HepG2 (cell line): ENCODE results near the gene DAB2IP. TPM values are rescaled to one million over a fixed set of nuclear protein-coding genes. Genes with fewer than 3 reads are reported as not detected.

Source experiments
- ATF7 ChIP-seq, 2 experiments: fragments of 450-650 bp in 1 of 2; sonication (generic) in 1 of 2; formaldehyde crosslinking in 1 of 2; IDR thresholded peaks; 2 replicates each; pipeline versions ENCODE4 v1.4.0 to v1.6.1; 2016 to 2020; ENCODE audit warnings: antibody characterized with exemption in 1 of 2, mild to moderate bottlenecking in 1 of 2, missing genetic modification reagents in 1 of 2
- HDAC1 ChIP-seq: sonication (generic); formaldehyde crosslinking; IDR thresholded peaks from 2 replicates; pipeline ENCODE4 v1.5.1; 2020; ENCODE audit warnings: mild to moderate bottlenecking, missing genetic modification reagents
- HOXA9 ChIP-seq: sonication (generic); formaldehyde crosslinking; IDR thresholded peaks from 2 replicates; pipeline ENCODE4 v1.8.1; 2022; ENCODE audit warnings: missing genetic modification reagents, mild to moderate bottlenecking, moderate library complexity, borderline replicate concordance
- RARA ChIP-seq: IDR thresholded peaks from 2 replicates; pipeline ENCODE4 v1.6.1; 2016; ENCODE audit warnings: missing genetic modification reagents, missing compliant biosample characterization
- SMARCE1 ChIP-seq: fragments of 450-650 bp; IDR thresholded peaks from 2 replicates; pipeline ENCODE4 v1.6.1; 2017; ENCODE audit warnings: borderline replicate concordance
- SRY ChIP-seq: sonication (generic); formaldehyde crosslinking; IDR thresholded peaks from 2 replicates; pipeline ENCODE4 v1.8.0; 2022; ENCODE audit warnings: mild to moderate bottlenecking, missing genetic modification reagents
- SSRP1 ChIP-seq: IDR thresholded peaks from 2 replicates; pipeline ENCODE4 v1.6.1; 2016; ENCODE audit warnings: control low read depth
- TBX3 ChIP-seq: fragments of 450-650 bp; IDR thresholded peaks from 2 replicates; pipeline ENCODE4 v1.6.1; 2017; ENCODE audit warnings: antibody characterized with exemption, mild to moderate bottlenecking, inconsistent platforms, borderline replicate concordance
- WIZ ChIP-seq: sonication (generic); formaldehyde crosslinking; IDR thresholded peaks from 2 replicates; pipeline ENCODE4 v1.5.1; 2020; ENCODE audit warnings: mild to moderate bottlenecking, missing genetic modification reagents
- ZBTB14 ChIP-seq: sonication (generic); formaldehyde crosslinking; IDR thresholded peaks from 2 replicates; pipeline ENCODE4 v1.4.0; 2020; ENCODE audit warnings: missing genetic modification reagents
- ZNF740 ChIP-seq: sonication (generic); formaldehyde crosslinking; IDR thresholded peaks from 2 replicates; pipeline ENCODE4 v1.4.0; 2020; ENCODE audit warnings: missing genetic modification reagents
- ZNF784 ChIP-seq: sonication (generic); formaldehyde crosslinking; IDR thresholded peaks from 2 replicates; pipeline ENCODE4 v1.5.1; 2020; ENCODE audit warnings: missing genetic modification reagents, mild to moderate bottlenecking, borderline replicate concordance
- polyA plus RNA-seq, 8 experiments: library from polyadenylated mRNA; depleted of rRNA in 3 of 8; stranded (reverse) in 7 of 8; unstranded in 1 of 8; fragments of >200 nt; fragmentation: Illumina TruSeq in 4 of 8; extraction: Trizol in 4 of 8; gene quantifications; 2 replicates each; pipeline versions ENCODE4 v1.2.1 to v1.2.3, GENCODE V29; 2011 to 2016; ENCODE audit warnings: low read depth in 4 of 8, missing spikeins in 1 of 8, mixed read lengths in 1 of 8; ENCODE audit not compliant: insufficient read depth in 1 of 8
- total RNA-seq, 5 experiments: library from RNA; depleted of rRNA; stranded (reverse); fragments of >200 nt; fragmentation: Illumina TruSeq; extraction: Trizol; gene quantifications; 2 replicates each; pipeline ENCODE4 v1.2.3, GENCODE V29; 2016; ENCODE audit warnings: low read depth in 1 of 5
- TF ChIP-seq, protein P1 (sequence below): sonication (generic); formaldehyde crosslinking; IDR thresholded peaks from 2 replicates; pipeline ENCODE4 v1.4.0; 2020; ENCODE audit warnings: missing genetic modification reagents

DAB2IP gene
- total and polyA plus RNA-seq, 2 of the 13 experiments (the other 11 are each of a cell fraction or from before 2014, with no cell fraction given): 25.3 to 37.9 TPM

GRCh38 chr9:121709798-121710197, 58.4 kb downstream of the DAB2IP start (continued):
- TF ChIP-seq, protein P1, sequence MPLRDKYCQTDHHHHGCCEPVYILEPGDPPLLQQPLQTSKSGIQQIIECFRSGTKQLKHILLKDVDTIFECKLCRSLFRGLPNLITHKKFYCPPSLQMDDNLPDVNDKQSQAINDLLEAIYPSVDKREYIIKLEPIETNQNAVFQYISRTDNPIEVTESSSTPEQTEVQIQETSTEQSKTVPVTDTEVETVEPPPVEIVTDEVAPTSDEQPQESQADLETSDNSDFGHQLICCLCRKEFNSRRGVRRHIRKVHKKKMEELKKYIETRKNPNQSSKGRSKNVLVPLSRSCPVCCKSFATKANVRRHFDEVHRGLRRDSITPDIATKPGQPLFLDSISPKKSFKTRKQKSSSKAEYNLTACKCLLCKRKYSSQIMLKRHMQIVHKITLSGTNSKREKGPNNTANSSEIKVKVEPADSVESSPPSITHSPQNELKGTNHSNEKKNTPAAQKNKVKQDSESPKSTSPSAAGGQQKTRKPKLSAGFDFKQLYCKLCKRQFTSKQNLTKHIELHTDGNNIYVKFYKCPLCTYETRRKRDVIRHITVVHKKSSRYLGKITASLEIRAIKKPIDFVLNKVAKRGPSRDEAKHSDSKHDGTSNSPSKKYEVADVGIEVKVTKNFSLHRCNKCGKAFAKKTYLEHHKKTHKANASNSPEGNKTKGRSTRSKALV (CRISPR knock-in tag): no peak
- TF ChIP-seq ZNF784 (CRISPR knock-in tag): no peak
- TF ChIP-seq TBX3: no peak
- no peak for TF ChIP-seq WIZ (CRISPR knock-in tag)
- TF ChIP-seq HDAC1 (CRISPR knock-in tag): no peak
- no peak for TF ChIP-seq SMARCE1
- TF ChIP-seq ZNF740 (CRISPR knock-in tag): no peak
- no peak for TF ChIP-seq RARA (CRISPR knock-in tag)
- TF ChIP-seq SRY (CRISPR knock-in tag): no peak
- no peak for TF ChIP-seq HOXA9 (CRISPR knock-in tag)
- no peak for TF ChIP-seq SSRP1 (CRISPR knock-in tag)
- no peak for TF ChIP-seq ZBTB14
- no peak for TF ChIP-seq ATF7 (IDR thresholded peaks at IDR 0.05)
- TF ChIP-seq ATF7 (CRISPR knock-in tag; IDR thresholded peaks at IDR 0.05): no peak
